ENCODE data around the gene POU3F3. TPM values are rescaled to one million over a fixed set of nuclear protein-coding genes. Genes with fewer than 3 reads are reported as not detected.

Gene POU3F3
- total and polyA plus RNA-seq, 12 donors, result 0.03 to 0.18 (median 0.11) TPM; not detected in 4

- DNase-seq, result no peak
- 63 to 75% (median 67%) methylated on average over 6 of the region's 6 CpGs for WGBS, 4 donors
- H3K36me3 ChIP-seq (replicated peaks in 1 of 2), result no peaks in the 10 kb centered on the region
These were observed 35.7 kb upstream of the POU3F3 start for GRCh38 chr2:104818264-104818663.

GRCh38 chr2:104820126-104820525 lies 33.8 kb upstream of the POU3F3 start:
- intact Hi-C loops (cut with DNase I), result no loop called here
- no peak for DNase-seq
- H3K4me3 ChIP-seq, result no peak overlapping the region
- H3K27me3 ChIP-seq, result no peaks in the 10 kb centered on the region
- no peaks in the 10 kb centered on the region for H3K36me3 ChIP-seq (replicated peaks in 1 of 2)
- H3K9me3 ChIP-seq (replicated peaks in 1 of 3), result no peaks in the 10 kb centered on the region
- no peaks in the 10 kb centered on the region for H3K4me1 ChIP-seq (replicated peaks in 1 of 2)
- no peak overlapping the region for H3K27ac ChIP-seq
- TF ChIP-seq POLR2A (IDR thresholded peaks at IDR 0.05) (no peak), CTCF (IDR thresholded peaks at IDR 0.05) (no peak)
- 53 to 84% (median 63%) methylated on average over 3 of the region's 3 CpGs for WGBS, 4 donors

More at GRCh38 chr2:104818264-104818663, 35.7 kb upstream of the POU3F3 start:
- Histone ChIP-seq H3K4me1 (replicated peaks in 1 of 2) (no peaks in the 10 kb centered on the region), H3K4me3 (no peak overlapping the region), H3K27me3 (no peaks in the 10 kb centered on the region), H3K27ac (no peak overlapping the region), H3K9me3 (replicated peaks in 1 of 3) (no peaks in the 10 kb centered on the region)
- no peak for TF ChIP-seq POLR2A (IDR thresholded peaks at IDR 0.05)
- no peak for TF ChIP-seq CTCF (IDR thresholded peaks at IDR 0.05)
- intact Hi-C loops (cut with DNase I), result no loop called here

- WGBS, 4 donors, result 50 to 68% (median 60%) methylated on average over 3 of the region's 3 CpGs
- TF ChIP-seq CTCF (IDR thresholded peaks at IDR 0.05), result no peak
- TF ChIP-seq POLR2A (IDR thresholded peaks at IDR 0.05), result no peak
- no peak for DNase-seq
- Histone ChIP-seq H3K4me3 (no peak overlapping the region), H3K4me1 (replicated peaks in 1 of 2) (no peaks in the 10 kb centered on the region), H3K9me3 (replicated peaks in 1 of 3) (no peaks in the 10 kb centered on the region), H3K27me3 (no peaks in the 10 kb centered on the region), H3K27ac (no peak overlapping the region), H3K36me3 (replicated peaks in 1 of 2) (no peaks in the 10 kb centered on the region)
- intact Hi-C loops (cut with DNase I), result no loop called here
These were observed 28.6 kb upstream of the POU3F3 start for GRCh38 chr2:104825124-104825865.

- intact Hi-C loops (cut with DNase I), result no loop called here
- no peak overlapping the region for H3K4me3 ChIP-seq
- no peaks in the 10 kb centered on the region for H3K9me3 ChIP-seq (replicated peaks in 1 of 3)
- H3K4me1 ChIP-seq (replicated peaks in 1 of 2), result no peaks in the 10 kb centered on the region
- H3K27me3 ChIP-seq, result no peaks in the 10 kb centered on the region
- 48 to 53% (median 52%) methylated on average over 2 of the region's 2 CpGs for WGBS, 4 donors
- H3K36me3 ChIP-seq (replicated peaks in 1 of 2), result no peaks in the 10 kb centered on the region
- TF ChIP-seq CTCF (IDR thresholded peaks at IDR 0.05) (no peak), POLR2A (IDR thresholded peaks at IDR 0.05) (no peak)
- H3K27ac ChIP-seq, result no peak overlapping the region
- DNase-seq, result no peak
These were observed 27.9 kb upstream of the POU3F3 start for GRCh38 chr2:104826016-104826415.

Data from adrenal gland (tissue), 12 donors.